ENCODE measurements around the gene CYP19A1.

Gene CYP19A1

GRCh38 chr15:51183076-51183475 is 155.3 kb downstream of the CYP19A1 start:
- Histone ChIP-seq H3K4me1 (peaks cover 24 to 45% (median 28%) of the 10 kb centered on the region in 10 experiments), H3K27me3 (no peaks in the 10 kb centered on the region), H3K9me3 (replicated peaks in 1 of 11) (no peaks in the 10 kb centered on the region), H3K4me2 (no peak overlapping the region), H4K20me1 (no peaks in the 10 kb centered on the region), H3K4me3 (no peak overlapping the region), H3K36me3 (no peaks in the 10 kb centered on the region), H3K27ac (no peak overlapping the region), H3K9ac (no peak overlapping the region)
- TF ChIP-seq Cebpa-rat (IDR thresholded peaks at IDR 0.05), result no peak

- Histone ChIP-seq H3K9ac (no peak overlapping the region), H3K36me3 (no peaks in the 10 kb centered on the region), H3K4me2 (no peak overlapping the region), H3K4me1 (peaks cover 12 to 33% (median 16%) of the 10 kb centered on the region in 10 experiments), H3K4me3 (no peak overlapping the region), H3K9me3 (replicated peaks in 1 of 11) (no peaks in the 10 kb centered on the region), H3K27me3 (no peaks in the 10 kb centered on the region), H3K27ac (no peak overlapping the region), H4K20me1 (no peaks in the 10 kb centered on the region)
- no peak for TF ChIP-seq Cebpa-rat (IDR thresholded peaks at IDR 0.05)
These were observed 156.5 kb downstream of the CYP19A1 start for GRCh38 chr15:51181905-51182304.

GRCh38 chr15:51181221-51181620 is 157.2 kb downstream of the CYP19A1 start:
- Histone ChIP-seq H3K4me3 (no peak overlapping the region), H3K9ac (no peak overlapping the region), H3K4me2 (no peak overlapping the region), H3K27me3 (no peaks in the 10 kb centered on the region), H3K36me3 (no peaks in the 10 kb centered on the region), H3K9me3 (replicated peaks in 1 of 11) (no peaks in the 10 kb centered on the region), H3K27ac (no peak overlapping the region), H3K4me1 (peaks cover 5 to 26% (median 9%) of the 10 kb centered on the region in 10 experiments), H4K20me1 (no peaks in the 10 kb centered on the region)
- no peak for TF ChIP-seq Cebpa-rat (IDR thresholded peaks at IDR 0.05)

- H3K4me2 ChIP-seq, result 0 out of 22 replicates have a peak overlapping the region, but pooled peaks of 1 of the 11 experiments have one; percentile 20
- H3K36me3 ChIP-seq, result no peaks in the 10 kb centered on the region
- no peak overlapping the region for H3K4me3 ChIP-seq
- H3K27me3 ChIP-seq, result no peaks in the 10 kb centered on the region
- no peaks in the 10 kb centered on the region for H3K9me3 ChIP-seq (replicated peaks in 1 of 11)
- no peak overlapping the region for H3K27ac ChIP-seq
- no peak overlapping the region for H3K9ac ChIP-seq
- H3K4me1 ChIP-seq, result peaks cover 0 to 20% (median 2%) of the 10 kb centered on the region in 10 experiments; a peak in 6 of 20 replicates
- no peak for TF ChIP-seq Cebpa-rat (IDR thresholded peaks at IDR 0.05)
- no peaks in the 10 kb centered on the region for H4K20me1 ChIP-seq
These were observed 157.9 kb downstream of the CYP19A1 start for GRCh38 chr15:51180534-51180933.

- H3K4me2 ChIP-seq, result peak overlapping the region in 2 of 11 experiments; percentile 20 to 26; a peak in 3 of 22 replicates
- no peaks in the 10 kb centered on the region for H4K20me1 ChIP-seq
- no peak overlapping the region for H3K27ac ChIP-seq
- H3K36me3 ChIP-seq, result no peaks in the 10 kb centered on the region
- H3K9me3 ChIP-seq (replicated peaks in 1 of 11), result no peaks in the 10 kb centered on the region
- TF ChIP-seq Cebpa-rat (IDR thresholded peaks at IDR 0.05), result no peak
- no peak overlapping the region for H3K4me3 ChIP-seq
- H3K4me1 ChIP-seq, result peaks cover 0 to 15% (median 0%) of the 10 kb centered on the region in 10 experiments; a peak in 3 of 20 replicates
- no peak overlapping the region for H3K9ac ChIP-seq
- H3K27me3 ChIP-seq, result no peaks in the 10 kb centered on the region
These were observed 158.4 kb downstream of the CYP19A1 start for GRCh38 chr15:51180011-51180410.

GRCh38 chr15:51172193-51172592 is 166.2 kb downstream of the CYP19A1 start:
- Histone ChIP-seq H3K27ac (no peak overlapping the region), H3K4me3 (no peak overlapping the region), H3K9ac (no peak overlapping the region), H4K20me1 (no peaks in the 10 kb centered on the region), H3K4me1 (peaks cover 6 to 27% (median 15%) of the 10 kb centered on the region in 10 experiments; a peak in 17 of 20 replicates), H3K36me3 (no peaks in the 10 kb centered on the region), H3K4me2 (peak overlapping the region; percentile 6 to 84 (median 48); a peak in 18 of 22 replicates), H3K9me3 (replicated peaks in 1 of 11) (peaks cover 0 to 5% (median 0%) of the 10 kb centered on the region in 11 experiments; a peak in 1 of 22 replicates), H3K27me3 (no peaks in the 10 kb centered on the region)
- TF ChIP-seq Cebpa-rat (IDR thresholded peaks at IDR 0.05), result no peak

- no peaks in the 10 kb centered on the region for H3K36me3 ChIP-seq
- no peak for TF ChIP-seq Cebpa-rat (IDR thresholded peaks at IDR 0.05)
- no peak overlapping the region for H3K27ac ChIP-seq
- peaks cover 6 to 27% (median 15%) of the 10 kb centered on the region in 10 experiments; a peak in 17 of 20 replicates for H3K4me1 ChIP-seq
- H3K9me3 ChIP-seq (replicated peaks in 1 of 11), result peaks cover 0 to 5% (median 0%) of the 10 kb centered on the region in 11 experiments; a peak in 1 of 22 replicates
- H3K4me3 ChIP-seq, result no peak overlapping the region
- H3K9ac ChIP-seq, result no peak overlapping the region
- no peaks in the 10 kb centered on the region for H4K20me1 ChIP-seq
- H3K27me3 ChIP-seq, result no peaks in the 10 kb centered on the region
- peak overlapping the region in 6 of 11 experiments; percentile 33 to 84 (median 70); a peak in 11 of 22 replicates for H3K4me2 ChIP-seq
These were observed 166.8 kb downstream of the CYP19A1 start for GRCh38 chr15:51171634-51171932.

- H3K9me3 ChIP-seq (replicated peaks in 1 of 11), result peaks cover 0 to 5% (median 0%) of the 10 kb centered on the region in 11 experiments; a peak in 1 of 22 replicates
- no peaks in the 10 kb centered on the region for H3K27me3 ChIP-seq
- TF ChIP-seq Cebpa-rat (IDR thresholded peaks at IDR 0.05), result no peak
- H3K27ac ChIP-seq, result no peak overlapping the region
- peak overlapping the region in 5 of 11 experiments; percentile 48 to 84 (median 74); a peak in 10 of 22 replicates for H3K4me2 ChIP-seq
- H3K4me1 ChIP-seq, result peaks cover 6 to 27% (median 15%) of the 10 kb centered on the region in 10 experiments; a peak in 17 of 20 replicates
- no peaks in the 10 kb centered on the region for H4K20me1 ChIP-seq
- H3K9ac ChIP-seq, result no peak overlapping the region
- H3K4me3 ChIP-seq, result no peak overlapping the region
- H3K36me3 ChIP-seq, result no peaks in the 10 kb centered on the region
These were observed 167.3 kb downstream of the CYP19A1 start for GRCh38 chr15:51170882-51171633.

GRCh38 chr15:51168700-51169099 is 169.7 kb downstream of the CYP19A1 start:
- H3K4me2 ChIP-seq, result no peak overlapping the region
- no peak for TF ChIP-seq Cebpa-rat (IDR thresholded peaks at IDR 0.05)
- no peak overlapping the region for H3K9ac ChIP-seq
- H3K27me3 ChIP-seq, result no peaks in the 10 kb centered on the region
- peaks cover 9 to 37% (median 23%) of the 10 kb centered on the region in 10 experiments for H3K4me1 ChIP-seq
- H3K36me3 ChIP-seq, result no peaks in the 10 kb centered on the region
- no peak overlapping the region for H3K4me3 ChIP-seq
- no peak overlapping the region for H3K27ac ChIP-seq
- H3K9me3 ChIP-seq (replicated peaks in 1 of 11), result peaks cover 0 to 5% (median 0%) of the 10 kb centered on the region in 11 experiments; a peak in 1 of 22 replicates
- no peaks in the 10 kb centered on the region for H4K20me1 ChIP-seq

Data from BLaER1 treated with 17β-estradiol and CSF1 and Interleukin-3, amounts not matched to agents 10 nM and 100 nM (cell line).